ENCODE results near the gene GAS1.

GAS1 gene

GRCh38 chr9:86979657-86980056 lies 32.4 kb upstream of the GAS1 start:
- no peak for DNase-seq
- H3K27me3 ChIP-seq (replicated peaks), result no peaks in the 10 kb centered on the region
- H3K4me3 ChIP-seq (ENCODE audit: low read depth, low read length), result no peak overlapping the region
- in situ Hi-C loops (cut with HindIII; ENCODE audit: low pct_ligation_motif_present, low sequenced_read_pairs), result no loop called here
- TF ChIP-seq CTCF (IDR thresholded peaks at IDR 0.05; ENCODE audit: low read depth, low read length, missing control alignments), result no peak
- no peak overlapping the region for H3K27ac ChIP-seq
- H3K36me3 ChIP-seq (replicated peaks), result no peaks in the 10 kb centered on the region

GRCh38 chr9:86978922-86979474 lies 31.7 kb upstream of the GAS1 start:
- in situ Hi-C loops (cut with HindIII; ENCODE audit: low pct_ligation_motif_present, low sequenced_read_pairs), result no loop called here
- peak overlapping the region; percentile 41 for H3K27ac ChIP-seq
- no peaks in the 10 kb centered on the region for H3K27me3 ChIP-seq (replicated peaks)
- H3K4me3 ChIP-seq (ENCODE audit: low read depth, low read length), result no peak overlapping the region
- peak; percentile 31 for DNase-seq
- no peaks in the 10 kb centered on the region for H3K36me3 ChIP-seq (replicated peaks)
- no peak for TF ChIP-seq CTCF (IDR thresholded peaks at IDR 0.05; ENCODE audit: low read depth, low read length, missing control alignments)

GRCh38 chr9:86978413-86978812 lies 31.1 kb upstream of the GAS1 start:
- peak overlapping the region; percentile 41 for H3K27ac ChIP-seq
- DNase-seq, result peak; percentile 53
- in situ Hi-C loops (cut with HindIII; ENCODE audit: low pct_ligation_motif_present, low sequenced_read_pairs), result no loop called here
- H3K4me3 ChIP-seq (ENCODE audit: low read depth, low read length), result no peak overlapping the region
- TF ChIP-seq CTCF (IDR thresholded peaks at IDR 0.05; ENCODE audit: low read depth, low read length, missing control alignments), result no peak
- H3K36me3 ChIP-seq (replicated peaks), result no peaks in the 10 kb centered on the region
- no peaks in the 10 kb centered on the region for H3K27me3 ChIP-seq (replicated peaks)

- DNase-seq, result peak; percentile 22
- peak overlapping the region; percentile 41 for H3K27ac ChIP-seq
- TF ChIP-seq CTCF (IDR thresholded peaks at IDR 0.05; ENCODE audit: low read depth, low read length, missing control alignments), result no peak
- no peaks in the 10 kb centered on the region for H3K36me3 ChIP-seq (replicated peaks)
- no peaks in the 10 kb centered on the region for H3K27me3 ChIP-seq (replicated peaks)
- H3K4me3 ChIP-seq (ENCODE audit: low read depth, low read length), result no peak overlapping the region
- in situ Hi-C loops (cut with HindIII; ENCODE audit: low pct_ligation_motif_present, low sequenced_read_pairs), result no loop called here
Observed at GRCh38 chr9:86977205-86977835, 30.0 kb upstream of the GAS1 start.

- no peak for TF ChIP-seq CTCF (IDR thresholded peaks at IDR 0.05; ENCODE audit: low read depth, low read length, missing control alignments)
- no peak overlapping the region for H3K4me3 ChIP-seq (ENCODE audit: low read depth, low read length)
- no peaks in the 10 kb centered on the region for H3K27me3 ChIP-seq (replicated peaks)
- in situ Hi-C loops (cut with HindIII; ENCODE audit: low pct_ligation_motif_present, low sequenced_read_pairs), result no loop called here
- H3K27ac ChIP-seq, result no peak overlapping the region
- no peaks in the 10 kb centered on the region for H3K36me3 ChIP-seq (replicated peaks)
- DNase-seq, result no peak
Observed at GRCh38 chr9:86975606-86976005, 28.3 kb upstream of the GAS1 start.

GRCh38 chr9:86975036-86975435 lies 27.7 kb upstream of the GAS1 start:
- H3K27me3 ChIP-seq (replicated peaks), result no peaks in the 10 kb centered on the region
- no peak for DNase-seq
- H3K27ac ChIP-seq, result no peak overlapping the region
- in situ Hi-C loops (cut with HindIII; ENCODE audit: low pct_ligation_motif_present, low sequenced_read_pairs), result no loop called here
- no peak for TF ChIP-seq CTCF (IDR thresholded peaks at IDR 0.05; ENCODE audit: low read depth, low read length, missing control alignments)
- no peak overlapping the region for H3K4me3 ChIP-seq (ENCODE audit: low read depth, low read length)
- no peaks in the 10 kb centered on the region for H3K36me3 ChIP-seq (replicated peaks)

Measured in brain microvascular endothelial cell (primary cell).